ENCODE measurements around the gene CARD9.

Gene CARD9

DNA sequence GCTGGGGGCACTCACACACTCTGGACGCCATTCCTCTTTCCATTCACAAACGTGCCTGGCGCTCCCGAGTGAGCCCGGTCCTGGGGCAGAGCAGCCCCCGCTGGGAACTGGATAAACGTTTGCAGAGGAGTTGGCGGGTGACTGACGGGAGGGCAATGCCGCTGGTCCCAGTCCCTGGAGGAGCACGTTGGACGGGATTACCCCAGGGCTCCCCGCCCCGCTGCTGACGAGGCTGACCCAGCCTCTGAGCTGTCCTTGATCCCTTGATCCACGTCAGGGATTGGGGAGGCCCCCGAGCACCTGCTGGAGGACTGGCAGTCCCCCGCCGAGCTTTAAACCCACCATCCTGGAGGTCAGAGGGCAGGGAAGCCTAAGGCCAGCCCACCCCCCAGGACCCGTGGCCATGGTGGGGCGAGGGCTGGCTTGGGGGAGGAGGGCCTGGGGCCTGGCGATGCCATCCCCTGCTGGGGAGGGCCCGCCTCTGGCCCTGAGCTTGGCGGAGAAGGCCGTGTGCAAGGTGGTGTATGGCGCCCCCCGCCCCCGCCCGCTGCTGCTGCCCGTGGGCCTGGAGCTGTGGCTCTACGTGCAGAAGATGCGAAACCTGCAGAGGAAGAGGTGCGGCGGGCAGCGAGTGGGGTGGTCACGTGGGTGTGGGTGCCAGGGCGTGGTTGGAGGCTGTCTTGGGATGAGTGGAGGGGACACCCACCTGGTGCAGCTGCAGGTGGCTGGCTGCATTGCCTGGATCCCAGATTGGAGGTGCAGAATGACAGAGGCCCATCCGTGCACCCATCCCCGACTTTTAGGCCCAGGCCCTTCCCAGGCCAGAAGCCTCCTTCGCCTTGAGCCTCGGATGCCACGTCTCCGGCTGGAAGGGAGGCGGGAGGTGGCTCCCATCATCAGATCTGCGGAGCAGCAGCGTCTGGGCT, 41.6 kb downstream of the CARD9 start:
- no peak for ATAC-seq
- Mint-ChIP-seq H3K4me3 (no peak overlapping the region), H3K9me3 (no peaks in the 10 kb centered on the region), H3K27ac (no peak overlapping the region), H3K27me3 (no peaks in the 10 kb centered on the region), H3K4me1 (peaks cover 12% of the 10 kb centered on the region)
- no peak for DNase-seq

DNA sequence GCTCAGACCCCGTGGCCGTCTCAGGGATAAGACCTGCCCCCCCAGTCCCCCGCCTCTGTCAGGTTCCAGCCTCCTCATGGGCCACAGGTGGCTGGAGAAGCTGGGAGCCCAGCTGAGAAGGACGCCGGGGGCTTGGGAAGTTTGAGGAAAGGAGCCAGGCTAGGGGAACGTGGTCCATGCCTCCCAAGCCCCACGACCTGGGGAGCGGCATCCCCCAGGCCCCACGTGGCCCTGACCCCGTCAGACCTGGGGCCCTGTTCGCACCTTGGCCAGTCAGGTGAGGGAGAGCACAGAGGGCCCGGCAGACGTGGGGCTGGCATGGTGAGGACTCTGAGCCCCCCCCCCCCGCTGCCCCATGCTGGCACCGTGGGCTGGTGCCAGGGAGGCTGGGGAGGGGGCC, 42.4 kb downstream of the CARD9 start:
- DNase-seq (no peak), ATAC-seq (no peak)
- H3K9me3 Mint-ChIP-seq: no peaks in the 10 kb centered on the region
- H3K27ac Mint-ChIP-seq: no peak overlapping the region
- H3K4me1 Mint-ChIP-seq: peaks cover 12% of the 10 kb centered on the region
- H3K4me3 Mint-ChIP-seq: no peak overlapping the region
- no peaks in the 10 kb centered on the region for H3K27me3 Mint-ChIP-seq

DNA sequence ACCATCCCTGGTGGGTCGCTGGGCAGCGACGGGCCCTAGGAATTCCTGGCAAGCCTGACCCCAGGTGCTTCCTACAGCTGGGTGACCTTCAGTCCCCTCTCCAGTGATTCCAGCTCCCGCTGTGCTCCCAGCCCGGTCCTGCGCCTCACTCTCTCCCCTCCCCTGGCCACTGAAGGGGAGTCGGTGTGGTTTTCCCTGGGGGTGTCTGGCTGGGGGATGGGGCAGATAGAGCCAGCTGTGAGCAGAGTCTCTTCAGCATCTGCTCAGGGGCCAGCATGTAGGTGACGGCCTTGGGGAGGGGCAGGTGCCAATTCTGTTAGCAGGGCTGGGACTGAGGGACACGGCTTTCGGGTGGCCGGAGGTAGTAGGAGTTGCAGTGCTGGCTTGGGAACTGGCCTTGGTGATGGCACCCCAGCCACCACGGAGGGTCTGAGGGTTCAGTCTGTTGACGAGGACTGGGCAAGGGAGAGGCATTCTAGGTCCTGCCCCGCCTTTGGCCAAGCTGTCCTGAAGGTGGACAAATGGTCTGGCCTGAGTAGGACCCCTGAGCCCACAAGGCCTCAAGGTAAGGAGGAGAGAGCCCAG, 43.0 kb downstream of the CARD9 start:
- peaks cover 12% of the 10 kb centered on the region for H3K4me1 Mint-ChIP-seq
- H3K27me3 Mint-ChIP-seq: no peaks in the 10 kb centered on the region
- ATAC-seq: no peak
- no peak overlapping the region for H3K27ac Mint-ChIP-seq
- H3K9me3 Mint-ChIP-seq: no peaks in the 10 kb centered on the region
- H3K4me3 Mint-ChIP-seq: no peak overlapping the region
- DNase-seq: no peak

DNA sequence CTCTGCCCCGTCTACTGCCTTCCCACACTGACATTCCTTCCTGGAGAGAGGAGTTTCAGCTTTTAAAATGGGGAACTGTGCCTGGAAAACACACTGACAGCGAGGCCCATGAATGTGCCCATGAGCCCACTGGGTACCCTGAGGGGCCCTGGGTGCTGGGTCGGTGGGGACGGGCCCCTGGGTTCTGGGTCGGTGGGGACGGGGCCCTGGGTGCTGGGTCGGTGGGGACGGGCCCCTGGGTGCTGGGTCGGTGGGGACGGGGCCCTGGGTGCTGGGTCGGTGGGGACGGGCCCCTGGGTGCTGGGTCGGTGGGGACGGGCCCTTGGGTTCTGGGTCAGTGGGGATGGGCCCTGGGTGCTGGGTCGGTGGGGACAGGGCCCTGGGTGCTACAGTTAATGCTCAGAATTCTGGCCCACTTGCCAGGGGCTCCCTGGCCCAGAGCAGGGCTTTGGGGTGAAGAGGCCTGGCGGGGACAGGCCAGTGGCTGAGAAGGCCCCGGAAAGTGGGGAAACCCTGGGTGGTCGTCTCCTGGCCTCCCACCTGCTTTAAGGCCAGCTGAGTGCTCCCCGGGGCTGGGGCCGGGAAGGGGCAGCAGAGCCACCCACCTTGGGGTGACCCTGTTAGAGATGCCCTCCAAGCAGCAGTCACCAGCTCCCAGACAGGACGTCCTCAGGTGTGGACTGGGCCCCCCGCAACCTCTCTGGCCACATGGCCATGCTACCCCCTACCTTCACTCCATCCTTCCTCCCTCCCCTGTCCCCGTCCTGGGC, 43.6 kb downstream of the CARD9 start:
- H3K27ac Mint-ChIP-seq: no peak overlapping the region
- H3K4me1 Mint-ChIP-seq: peaks cover 12% of the 10 kb centered on the region
- no peaks in the 10 kb centered on the region for H3K27me3 Mint-ChIP-seq
- H3K4me3 Mint-ChIP-seq: no peak overlapping the region
- DNase-seq: no peak
- H3K9me3 Mint-ChIP-seq: no peaks in the 10 kb centered on the region
- no peak for ATAC-seq

DNA sequence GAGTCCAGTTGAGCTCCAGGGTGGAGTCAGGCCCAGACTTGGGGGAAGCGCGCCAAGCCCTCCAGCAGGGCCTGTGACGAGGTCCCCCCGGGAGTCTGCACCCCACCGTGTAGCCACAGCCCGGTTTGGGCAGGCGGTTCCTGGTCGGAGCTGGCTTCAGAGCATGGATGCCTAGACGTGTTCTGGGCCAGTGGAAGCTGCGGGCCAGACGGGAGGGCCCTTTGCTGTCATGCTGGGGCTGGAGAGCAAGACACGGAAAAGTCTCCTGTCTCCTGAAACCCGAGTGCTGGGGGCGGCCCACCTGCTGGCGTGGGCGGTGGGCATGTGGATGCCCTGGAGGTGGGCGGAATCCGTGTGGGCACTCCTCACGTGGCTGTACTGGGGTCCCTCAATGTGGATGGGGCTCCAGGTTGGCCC, 44.2 kb downstream of the CARD9 start:
- Mint-ChIP-seq H3K27me3 (no peaks in the 10 kb centered on the region), H3K9me3 (no peaks in the 10 kb centered on the region), H3K27ac (no peak overlapping the region), H3K4me3 (no peak overlapping the region), H3K4me1 (peaks cover 12% of the 10 kb centered on the region)
- DNase-seq: no peak
- no peak for ATAC-seq

DNA sequence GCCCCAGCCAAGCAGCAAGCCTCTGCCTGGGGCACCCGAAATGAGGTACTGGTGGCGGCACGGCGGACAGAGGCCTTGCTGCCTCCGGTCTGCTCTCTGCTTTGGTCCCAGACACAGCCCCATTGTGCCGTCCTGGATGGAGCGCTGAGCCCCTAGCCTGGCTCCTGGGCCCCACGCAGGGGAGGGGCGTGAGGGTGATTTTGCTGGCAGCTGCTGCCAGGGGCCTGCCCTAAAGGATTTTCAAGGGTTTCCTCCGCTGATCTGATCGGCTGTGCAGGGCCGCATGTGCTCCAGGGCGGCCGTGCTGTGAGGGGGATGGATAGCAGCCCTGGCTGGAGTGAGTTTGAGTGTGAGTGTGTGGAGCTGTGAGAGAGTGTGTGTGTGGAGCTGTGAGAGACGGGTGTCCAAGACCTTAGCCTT, 44.8 kb downstream of the CARD9 start:
- peak overlapping the region in 1 of 2 donors; percentile 41 for H3K27ac Mint-ChIP-seq
- DNase-seq (no peak), ATAC-seq (no peak)
- H3K27me3 Mint-ChIP-seq: no peaks in the 10 kb centered on the region
- peaks cover 12% of the 10 kb centered on the region for H3K4me1 Mint-ChIP-seq
- no peaks in the 10 kb centered on the region for H3K9me3 Mint-ChIP-seq
- H3K4me3 Mint-ChIP-seq: peak overlapping the region; percentile 18 to 23

DNA sequence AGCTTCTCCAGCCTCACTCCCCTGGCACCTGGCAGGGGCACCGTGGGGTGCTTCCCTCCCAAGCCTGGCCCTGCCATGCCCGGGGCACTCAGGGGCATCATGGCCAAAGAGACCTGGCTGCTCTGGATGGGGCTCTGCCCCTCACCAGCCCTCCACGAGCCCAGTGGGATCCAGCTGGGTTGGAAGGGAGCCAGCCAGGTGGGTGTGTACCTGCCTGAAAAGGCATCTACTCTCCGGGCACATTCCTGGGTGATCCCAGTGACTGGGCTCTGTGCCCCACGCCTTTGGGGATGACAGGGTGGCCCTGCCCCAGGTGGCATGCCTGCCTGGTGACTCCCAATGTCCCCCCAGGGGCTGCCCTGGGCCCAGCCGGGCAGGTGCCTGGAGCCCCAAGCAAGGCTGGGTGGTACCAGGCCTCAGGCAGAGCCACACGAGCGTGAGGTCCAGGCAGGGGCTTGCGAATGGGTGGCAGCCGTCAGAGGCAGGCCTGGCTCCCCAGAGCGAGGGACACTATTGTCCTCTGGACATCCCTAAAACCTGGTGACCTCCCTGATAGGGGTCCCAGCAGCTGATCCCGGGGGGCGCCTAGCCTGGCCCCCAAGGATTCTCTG, 45.4 kb downstream of the CARD9 start:
- Mint-ChIP-seq H3K9me3 (no peaks in the 10 kb centered on the region), H3K27ac (no peak overlapping the region), H3K4me3 (peak overlapping the region; percentile 18 to 23), H3K27me3 (no peaks in the 10 kb centered on the region), H3K4me1 (peaks cover 13% of the 10 kb centered on the region)
- DNase-seq (no peak), ATAC-seq (peak; percentile 18)

DNA sequence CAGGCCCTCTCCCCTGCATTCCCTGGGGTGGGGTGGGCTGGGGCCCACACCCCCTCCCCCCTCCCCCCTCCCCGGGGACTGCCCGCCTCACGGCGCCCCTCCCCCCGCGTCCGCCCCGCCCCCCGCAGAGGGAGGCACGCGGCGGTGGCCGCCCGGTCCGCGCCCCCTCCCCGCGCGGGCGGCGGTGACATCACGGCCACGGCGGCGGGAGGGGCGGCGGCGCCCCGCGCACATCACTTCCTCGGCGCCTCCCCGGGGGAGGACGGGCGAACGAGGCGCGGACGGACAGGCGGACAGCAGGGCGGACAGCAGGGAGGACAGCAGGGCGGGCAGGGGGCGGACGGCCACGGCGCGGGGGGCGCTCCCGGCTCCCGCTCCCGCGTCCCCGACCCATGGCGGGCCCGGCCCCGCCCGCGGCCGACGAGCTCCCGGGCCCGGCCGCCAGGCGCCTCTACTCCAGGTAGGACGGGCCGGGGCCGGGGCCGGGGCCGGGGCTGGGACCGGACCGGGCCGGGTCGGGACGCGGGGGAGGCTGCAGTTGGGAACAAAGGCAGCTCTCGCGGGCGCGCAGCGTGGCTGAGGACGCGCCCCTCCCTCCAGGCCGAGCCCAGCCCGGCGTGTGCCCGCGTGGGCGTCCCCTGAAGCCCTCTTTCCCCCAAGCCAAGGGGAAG, 46.0 kb downstream of the CARD9 start, which contains the start of gene GPSM1:
TSS of gene GPSM1 (plus strand) at position 236 of the 671 bp plus-strand sequence. CDS start at position 393, 157 bp downstream.
- Mint-ChIP-seq H3K4me3 (peak within 1 kb of the TSS; percentile 68 to 76), H3K27me3 (no peaks in the 10 kb centered on the region), H3K9me3 (no peaks in the 10 kb centered on the region), H3K4me1 (peaks cover 17% of the 10 kb centered on the region), H3K27ac (peak within 1 kb of the TSS; percentile 65 to 67)
- DNase-seq (no peak), ATAC-seq (peak; percentile 54)

DNA sequence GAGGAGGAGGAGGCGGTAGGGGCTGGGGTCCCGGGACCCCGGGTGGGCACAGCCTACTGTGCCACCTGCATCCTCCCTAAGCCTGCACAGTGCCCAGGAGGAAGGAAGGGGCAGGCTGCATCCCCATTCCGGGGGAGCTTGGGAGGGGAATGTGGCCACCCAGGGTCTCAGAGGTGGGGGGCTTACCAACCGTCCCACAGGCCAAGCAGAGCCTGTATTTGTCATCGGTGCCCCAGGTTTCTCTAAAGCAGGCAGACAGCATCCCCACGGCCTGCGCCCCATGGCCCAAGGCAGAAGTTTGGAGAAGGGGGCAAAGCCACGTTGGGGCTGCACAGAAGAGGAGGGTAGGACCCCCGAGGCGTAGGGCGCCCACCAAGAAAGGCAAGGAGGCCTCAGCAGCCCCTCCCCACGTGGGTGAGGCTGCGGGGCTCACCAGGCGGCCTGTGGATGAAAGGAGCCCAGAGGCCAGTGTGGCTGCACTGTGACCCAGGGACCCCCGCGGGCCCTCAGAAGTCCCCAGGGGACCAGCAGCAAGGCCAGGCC, 46.6 kb downstream of the CARD9 start:
- peaks cover 17% of the 10 kb centered on the region for H3K4me1 Mint-ChIP-seq
- ATAC-seq: peak; percentile 29
- H3K27ac Mint-ChIP-seq: peak overlapping the region; percentile 65 to 67
- no peaks in the 10 kb centered on the region for H3K27me3 Mint-ChIP-seq
- peak overlapping the region; percentile 68 to 76 for H3K4me3 Mint-ChIP-seq
- DNase-seq: no peak
- H3K9me3 Mint-ChIP-seq: no peaks in the 10 kb centered on the region

DNA sequence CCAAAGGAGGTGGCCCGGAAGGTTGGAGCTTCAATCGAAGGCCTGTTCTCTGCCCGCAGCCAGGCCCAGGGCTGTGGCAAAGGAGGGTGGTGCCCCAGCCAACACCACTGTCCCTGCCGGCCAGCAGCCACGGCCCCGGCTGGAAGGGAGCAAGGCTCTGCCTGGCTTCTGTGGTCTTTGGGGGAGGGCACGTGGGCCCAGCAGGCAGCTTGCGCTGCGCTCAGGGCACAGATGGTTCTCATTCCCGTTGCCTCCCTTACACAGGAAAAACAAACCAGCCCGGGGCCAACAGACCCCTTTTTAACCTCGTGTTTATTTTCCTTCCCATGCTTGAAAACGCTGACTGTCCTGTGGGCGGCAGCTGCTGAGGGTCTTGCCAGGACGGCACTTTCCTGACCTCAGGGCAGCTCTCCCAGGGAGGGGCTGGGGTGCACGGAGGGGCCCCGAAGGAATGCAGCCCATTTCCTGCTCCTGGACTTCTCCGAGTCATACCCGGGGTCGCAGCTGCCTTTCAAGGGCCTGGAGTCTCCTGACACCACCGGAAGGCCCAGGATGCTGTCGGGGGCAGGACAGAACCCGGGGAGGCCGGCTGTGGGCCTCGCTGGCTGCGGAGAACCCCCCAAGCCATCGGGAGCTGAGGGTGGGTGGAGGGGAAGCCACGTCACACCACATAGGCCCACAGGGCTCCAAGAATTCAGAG, 47.3 kb downstream of the CARD9 start:
- Mint-ChIP-seq H3K27me3 (no peaks in the 10 kb centered on the region), H3K9me3 (no peaks in the 10 kb centered on the region), H3K27ac (peak overlapping the region in 1 of 2 donors; percentile 67), H3K4me1 (peaks cover 17% of the 10 kb centered on the region), H3K4me3 (peak overlapping the region; percentile 68 to 76)
- ATAC-seq: no peak
- DNase-seq: no peak

DNA sequence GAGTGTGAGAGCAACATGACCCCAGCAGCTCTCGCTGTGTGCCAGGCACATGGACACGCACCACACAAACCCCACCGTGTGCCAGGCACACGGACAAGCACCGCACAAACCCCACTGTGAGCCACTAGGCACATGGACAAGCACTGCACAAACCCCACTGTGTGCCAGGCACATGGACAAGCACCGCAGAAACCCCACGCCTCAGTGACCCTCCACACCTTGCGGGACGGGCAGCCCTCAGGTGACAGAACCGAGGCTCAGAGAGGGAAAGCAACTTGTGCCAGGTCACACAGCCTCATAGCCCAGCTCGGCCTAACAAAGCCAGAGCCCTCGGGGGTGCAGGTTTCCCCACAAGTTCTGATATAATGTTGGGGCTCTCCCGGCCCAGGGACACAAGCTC, 48.1 kb downstream of the CARD9 start:
- Mint-ChIP-seq H3K9me3 (no peaks in the 10 kb centered on the region), H3K27ac (no peak overlapping the region), H3K4me1 (peaks cover 17% of the 10 kb centered on the region), H3K27me3 (no peaks in the 10 kb centered on the region), H3K4me3 (no peak overlapping the region)
- ATAC-seq (no peak), DNase-seq (no peak)

DNA sequence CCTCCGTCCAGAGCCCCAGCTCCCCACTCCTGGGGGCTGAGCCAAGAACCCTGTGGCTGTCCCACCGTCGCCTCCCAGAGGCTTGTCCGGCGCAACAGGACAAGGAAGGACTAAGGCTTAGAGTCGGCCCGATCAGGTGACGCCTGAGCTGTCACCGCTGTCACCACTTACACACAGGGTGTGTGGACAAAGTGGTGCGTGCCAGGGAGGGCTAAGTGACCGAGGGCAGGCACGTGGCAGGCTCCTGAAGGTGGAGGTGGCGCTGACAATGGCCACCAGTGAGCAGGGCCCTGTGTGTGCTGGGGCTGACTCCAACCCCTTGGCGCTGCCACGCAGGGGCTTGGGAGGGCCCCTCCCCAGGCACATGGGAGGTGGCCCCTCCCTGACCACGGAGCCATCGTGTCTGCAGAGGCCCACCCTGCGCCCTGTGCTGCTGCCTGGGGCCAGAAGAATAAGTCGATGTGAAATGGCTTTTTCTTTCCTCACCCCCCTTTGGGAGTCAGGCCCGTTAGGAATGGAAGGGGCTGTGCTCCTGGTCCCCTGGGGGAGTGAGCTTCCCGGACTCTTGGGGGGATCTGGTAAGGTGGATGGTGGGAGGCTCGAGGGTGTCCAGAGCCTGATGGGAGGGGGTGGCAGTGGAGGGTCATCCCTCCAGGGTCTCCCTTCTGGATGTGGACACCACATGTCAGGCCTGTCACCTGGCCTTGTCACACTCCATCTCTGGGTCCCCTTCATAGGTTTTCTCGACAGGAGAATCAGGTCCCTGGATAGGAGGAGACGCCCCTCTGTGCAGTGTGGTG, 48.8 kb downstream of the CARD9 start:
- Mint-ChIP-seq H3K4me3 (no peak overlapping the region), H3K27ac (no peak overlapping the region), H3K4me1 (peaks cover 17% of the 10 kb centered on the region), H3K9me3 (no peaks in the 10 kb centered on the region), H3K27me3 (no peaks in the 10 kb centered on the region)
- ATAC-seq: no peak
- no peak for DNase-seq

DNA sequence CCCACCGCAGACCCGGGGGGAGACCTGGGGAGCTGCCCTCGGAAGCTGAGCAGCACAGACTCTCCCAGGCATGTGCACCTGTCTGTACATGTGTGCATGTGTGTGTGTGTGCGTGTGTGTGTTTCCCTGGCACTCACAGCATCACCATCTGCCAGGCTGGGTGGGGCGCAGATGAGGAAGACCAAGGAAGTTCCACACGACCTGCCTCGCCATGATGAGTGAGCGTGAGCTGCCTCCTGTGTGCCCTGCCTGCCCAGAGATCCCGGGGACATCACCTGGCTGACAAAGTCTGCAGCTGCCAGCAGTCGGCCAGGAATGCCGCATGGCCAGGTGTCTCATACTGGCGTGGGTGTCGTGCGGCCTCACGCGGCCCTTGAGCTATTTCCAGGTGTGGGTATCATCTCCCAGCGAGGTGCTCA, 50.1 kb downstream of the CARD9 start:
- no peak overlapping the region for H3K27ac Mint-ChIP-seq
- no peak overlapping the region for H3K4me3 Mint-ChIP-seq
- no peak for DNase-seq
- H3K4me1 Mint-ChIP-seq: peaks cover 6% of the 10 kb centered on the region
- ATAC-seq: no peak
- H3K9me3 Mint-ChIP-seq: no peaks in the 10 kb centered on the region
- H3K27me3 Mint-ChIP-seq: no peaks in the 10 kb centered on the region

Data from stimulated activated naive CD8-positive, alpha-beta T cell treated with anti-CD3 and anti-CD28 coated beads, Interleukin-15, amount 100 ng/mL, for 72 hours (primary cell).